ENCODE results near the gene CFTR. TPM values are rescaled to one million over a fixed set of nuclear protein-coding genes. Genes with fewer than 3 reads are reported as not detected.

Gene CFTR
- total RNA-seq, 3 donors from 2014 or later (not counting 1 experiment from before 2014, with no cell fraction given) = not detected

DNA sequence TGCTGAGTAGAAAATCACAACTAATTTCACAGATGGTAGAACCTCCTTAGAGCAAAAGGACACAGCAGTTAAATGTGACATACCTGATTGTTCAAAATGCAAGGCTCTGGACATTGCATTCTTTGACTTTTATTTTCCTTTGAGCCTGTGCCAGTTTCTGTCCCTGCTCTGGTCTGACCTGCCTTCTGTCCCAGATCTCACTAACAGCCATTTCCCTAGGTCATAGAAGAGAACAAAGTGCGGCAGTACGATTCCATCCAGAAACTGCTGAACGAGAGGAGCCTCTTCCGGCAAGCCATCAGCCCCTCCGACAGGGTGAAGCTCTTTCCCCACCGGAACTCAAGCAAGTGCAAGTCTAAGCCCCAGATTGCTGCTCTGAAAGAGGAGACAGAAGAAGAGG lies 186.9 kb downstream of the CFTR start:
- H3K9me3 ChIP-seq (ENCODE audit: control insufficient read depth, insufficient read depth, low read length) = no peaks in the 10 kb centered on the region
- DNase-seq = no peak
- ATAC-seq = no peak
- H3K36me3 ChIP-seq (ENCODE audit: control insufficient read depth, insufficient read depth, low read length) = no peaks in the 10 kb centered on the region
- H3K4me3 ChIP-seq (ENCODE audit: low read length) = no peak overlapping the region
- Mint-ChIP-seq H3K27ac (no peak overlapping the region), H3K4me1 (no peaks in the 10 kb centered on the region), H3K36me3 (no peaks in the 10 kb centered on the region), H3K9me3 (peaks cover 0 to 2% of the 10 kb centered on the region in 2 donors), H3K4me3 (no peak overlapping the region), H3K27me3 (ENCODE audit: low read depth in 2 of 2) (no peaks in the 10 kb centered on the region)
- no peaks in the 10 kb centered on the region for H3K4me1 ChIP-seq (ENCODE audit: control insufficient read depth, insufficient read depth, low read length)
- 90% methylated on average over 6 of the region's 6 CpGs for WGBS (ENCODE audit: insufficient coverage)
- H3K27me3 ChIP-seq (ENCODE audit: control insufficient read depth, insufficient read depth, low read length) = no peaks in the 10 kb centered on the region
- TF ChIP-seq, protein P1, sequence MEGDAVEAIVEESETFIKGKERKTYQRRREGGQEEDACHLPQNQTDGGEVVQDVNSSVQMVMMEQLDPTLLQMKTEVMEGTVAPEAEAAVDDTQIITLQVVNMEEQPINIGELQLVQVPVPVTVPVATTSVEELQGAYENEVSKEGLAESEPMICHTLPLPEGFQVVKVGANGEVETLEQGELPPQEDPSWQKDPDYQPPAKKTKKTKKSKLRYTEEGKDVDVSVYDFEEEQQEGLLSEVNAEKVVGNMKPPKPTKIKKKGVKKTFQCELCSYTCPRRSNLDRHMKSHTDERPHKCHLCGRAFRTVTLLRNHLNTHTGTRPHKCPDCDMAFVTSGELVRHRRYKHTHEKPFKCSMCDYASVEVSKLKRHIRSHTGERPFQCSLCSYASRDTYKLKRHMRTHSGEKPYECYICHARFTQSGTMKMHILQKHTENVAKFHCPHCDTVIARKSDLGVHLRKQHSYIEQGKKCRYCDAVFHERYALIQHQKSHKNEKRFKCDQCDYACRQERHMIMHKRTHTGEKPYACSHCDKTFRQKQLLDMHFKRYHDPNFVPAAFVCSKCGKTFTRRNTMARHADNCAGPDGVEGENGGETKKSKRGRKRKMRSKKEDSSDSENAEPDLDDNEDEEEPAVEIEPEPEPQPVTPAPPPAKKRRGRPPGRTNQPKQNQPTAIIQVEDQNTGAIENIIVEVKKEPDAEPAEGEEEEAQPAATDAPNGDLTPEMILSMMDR (IDR thresholded peaks at IDR 0.05) = no peak
- intact Hi-C loops (cut with micrococcal nuclease) = no loop called here
- H3K27ac ChIP-seq (ENCODE audit: low read length) = no peak overlapping the region

DNA sequence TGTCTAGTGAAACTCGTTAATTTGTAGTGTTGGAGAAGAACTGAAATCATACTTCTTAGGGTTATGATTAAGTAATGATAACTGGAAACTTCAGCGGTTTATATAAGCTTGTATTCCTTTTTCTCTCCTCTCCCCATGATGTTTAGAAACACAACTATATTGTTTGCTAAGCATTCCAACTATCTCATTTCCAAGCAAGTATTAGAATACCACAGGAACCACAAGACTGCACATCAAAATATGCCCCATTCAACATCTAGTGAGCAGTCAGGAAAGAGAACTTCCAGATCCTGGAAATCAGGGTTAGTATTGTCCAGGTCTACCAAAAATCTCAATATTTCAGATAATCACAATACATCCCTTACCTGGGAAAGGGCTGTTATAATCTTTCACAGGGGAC lies 187.6 kb downstream of the CFTR start:
- H3K4me1 ChIP-seq (ENCODE audit: control insufficient read depth, insufficient read depth, low read length) = no peaks in the 10 kb centered on the region
- no peak overlapping the region for H3K4me3 Mint-ChIP-seq
- intact Hi-C loops (cut with micrococcal nuclease) = no loop called here
- no peaks in the 10 kb centered on the region for H3K36me3 Mint-ChIP-seq
- no peaks in the 10 kb centered on the region for H3K27me3 ChIP-seq (ENCODE audit: control insufficient read depth, insufficient read depth, low read length)
- H3K27ac Mint-ChIP-seq = no peak overlapping the region
- no peak for ATAC-seq
- TF ChIP-seq, protein P1 (IDR thresholded peaks at IDR 0.05) = no peak
- no peak overlapping the region for H3K27ac ChIP-seq (ENCODE audit: low read length)
- no peak overlapping the region for H3K4me3 ChIP-seq (ENCODE audit: low read length)
- H3K9me3 ChIP-seq (ENCODE audit: control insufficient read depth, insufficient read depth, low read length) = no peaks in the 10 kb centered on the region
- 62% methylated on average over 2 of the region's 2 CpGs for WGBS (ENCODE audit: insufficient coverage)
- H3K27me3 Mint-ChIP-seq (ENCODE audit: low read depth in 2 of 2) = no peaks in the 10 kb centered on the region
- no peak for DNase-seq
- peaks cover 0 to 2% of the 10 kb centered on the region in 2 donors for H3K9me3 Mint-ChIP-seq
- no peaks in the 10 kb centered on the region for H3K36me3 ChIP-seq (ENCODE audit: control insufficient read depth, insufficient read depth, low read length)
- H3K4me1 Mint-ChIP-seq = no peaks in the 10 kb centered on the region

DNA sequence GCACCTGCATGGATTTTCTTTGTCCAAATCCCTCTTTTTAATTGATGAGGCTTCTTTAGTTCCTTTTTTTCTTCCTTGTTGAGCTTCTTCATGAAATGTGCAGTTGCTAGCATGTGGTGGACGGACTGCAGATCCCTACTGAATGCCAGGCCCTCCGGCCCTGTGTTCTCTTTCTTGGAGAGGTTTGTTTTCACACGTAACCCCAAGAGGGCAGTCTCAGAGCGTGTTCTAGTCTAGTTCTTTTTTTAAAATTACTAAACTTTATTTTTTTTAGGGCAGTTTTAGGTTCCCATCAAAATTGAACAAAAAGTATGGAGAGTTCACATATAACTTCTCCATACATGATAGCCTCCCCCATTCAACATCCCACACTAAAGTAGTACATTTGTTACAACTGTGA lies 190.0 kb downstream of the CFTR start:
- H3K4me1 ChIP-seq (ENCODE audit: control insufficient read depth, insufficient read depth, low read length) = no peaks in the 10 kb centered on the region
- DNase-seq (no peak), ATAC-seq (no peak)
- TF ChIP-seq, protein P1 (IDR thresholded peaks at IDR 0.05) = no peak
- Mint-ChIP-seq H3K27me3 (ENCODE audit: low read depth in 2 of 2) (no peaks in the 10 kb centered on the region), H3K36me3 (no peaks in the 10 kb centered on the region), H3K4me3 (no peak overlapping the region), H3K4me1 (no peaks in the 10 kb centered on the region), H3K27ac (no peak overlapping the region), H3K9me3 (peaks cover 0 to 2% of the 10 kb centered on the region in 2 donors)
- intact Hi-C loops (cut with micrococcal nuclease) = no loop called here
- 86% methylated on average over 2 of the region's 4 CpGs for WGBS (ENCODE audit: insufficient coverage)
- H3K27me3 ChIP-seq (ENCODE audit: control insufficient read depth, insufficient read depth, low read length) = no peaks in the 10 kb centered on the region
- no peak overlapping the region for H3K4me3 ChIP-seq (ENCODE audit: low read length)
- no peaks in the 10 kb centered on the region for H3K36me3 ChIP-seq (ENCODE audit: control insufficient read depth, insufficient read depth, low read length)
- no peaks in the 10 kb centered on the region for H3K9me3 ChIP-seq (ENCODE audit: control insufficient read depth, insufficient read depth, low read length)
- H3K27ac ChIP-seq (ENCODE audit: low read length) = no peak overlapping the region

DNA sequence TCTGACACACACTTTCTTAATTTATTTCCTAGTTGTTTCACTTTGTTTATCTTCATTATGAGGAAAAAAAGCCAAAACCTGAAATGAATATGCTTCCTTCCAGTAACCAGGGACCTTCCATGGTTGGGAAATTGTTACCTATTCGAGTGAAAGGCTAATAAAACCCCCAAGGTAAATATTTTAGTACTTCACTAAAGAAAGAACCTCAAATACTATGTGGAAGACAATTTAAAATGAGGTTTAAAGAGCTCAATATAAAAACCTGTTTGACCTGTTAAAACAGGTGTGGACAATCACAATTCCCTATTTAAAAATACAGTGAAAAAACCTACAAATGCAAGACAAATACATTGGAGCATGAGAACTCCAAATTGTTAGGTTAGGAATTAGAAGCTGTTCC lies 192.6 kb downstream of the CFTR start:
- H3K4me1 ChIP-seq (ENCODE audit: control insufficient read depth, insufficient read depth, low read length) = no peaks in the 10 kb centered on the region

More for the DNA sequence above, 192.6 kb downstream of the CFTR start:
- Histone ChIP-seq H3K4me3 (ENCODE audit: low read length) (no peak overlapping the region), H3K9me3 (ENCODE audit: control insufficient read depth, insufficient read depth, low read length) (no peaks in the 10 kb centered on the region), H3K27ac (ENCODE audit: low read length) (no peak overlapping the region), H3K27me3 (ENCODE audit: control insufficient read depth, insufficient read depth, low read length) (no peaks in the 10 kb centered on the region), H3K36me3 (ENCODE audit: control insufficient read depth, insufficient read depth, low read length) (no peaks in the 10 kb centered on the region)
- Mint-ChIP-seq H3K36me3 (no peaks in the 10 kb centered on the region), H3K27ac (no peak overlapping the region), H3K9me3 (peaks cover 0 to 2% of the 10 kb centered on the region in 2 donors), H3K4me1 (no peaks in the 10 kb centered on the region), H3K27me3 (ENCODE audit: low read depth in 2 of 2) (no peaks in the 10 kb centered on the region), H3K4me3 (no peak overlapping the region)
- WGBS (ENCODE audit: insufficient coverage) = no CpG with 5 or more reads among the region's 1 CpG
- ATAC-seq (no peak), DNase-seq (no peak)
- intact Hi-C loops (cut with micrococcal nuclease) = no loop called here
- TF ChIP-seq, protein P1 (IDR thresholded peaks at IDR 0.05) = no peak

Measured in natural killer cell (primary cell).